H1 (cell line): Measurements from ENCODE around the gene DOK3.

Experiments
- ASH2L ChIP-seq: fragments of 200-600, 300-600 bp; sonication (generic); IDR thresholded peaks from one replicate; pipeline ENCODE4 v1.7.1; 2017; ENCODE audit warnings: low read length
- EZH2 ChIP-seq: fragments of 200-600 bp; sonication (generic); IDR thresholded peaks from 2 replicates; pipeline ENCODE4 v1.7.1; 2012; ENCODE audit warnings: low read depth, mild to moderate bottlenecking, moderate library complexity, low read length, inconsistent platforms; ENCODE audit not compliant: severe bottlenecking
- JUN ChIP-seq: IDR thresholded peaks from 2 replicates; pipeline ENCODE4 v1.6.1; 2011; ENCODE audit warnings: low read depth, mild to moderate bottlenecking, improper control_type of control experiment, low read length
- PHF8 ChIP-seq: fragments of 200-600 bp; sonication (generic); conservative IDR thresholded peaks from 2 replicates; pipeline ENCODE4 v1.7.1; 2012; ENCODE audit warnings: low read depth, mild to moderate bottlenecking, inconsistent platforms, low read length, moderate library complexity
- POLR2A ChIP-seq, 2 experiments: IDR thresholded peaks; 1 replicate in 1 of 2; 2 replicates in 1 of 2; pipeline ENCODE4 v1.6.1; 2011; ENCODE audit warnings: low read depth in 2 of 2, low read length in 2 of 2, mild to moderate bottlenecking in 2 of 2; ENCODE audit errors: control extremely low read depth in 1 of 2
- POLR2AphosphoS5 ChIP-seq: IDR thresholded peaks from 2 replicates; pipeline ENCODE4 v1.6.1; 2011; ENCODE audit warnings: low read depth, low read length
- RFX5 ChIP-seq: IDR thresholded peaks from 2 replicates; pipeline ENCODE4 v1.6.1; 2011; ENCODE audit warnings: low read depth, low read length, improper control_type of control experiment, borderline replicate concordance
- TF ChIP-seq, protein P1 (sequence below), 3 experiments: IDR thresholded peaks; 1 replicate in 2 of 3; 2 replicates in 1 of 3; pipeline versions ENCODE4 v1.5.1 to v1.6.1; 2011; ENCODE audit warnings: low read length in 3 of 3, mild to moderate bottlenecking in 3 of 3, inconsistent platforms in 2 of 3, low read depth in 1 of 3, moderate library complexity in 1 of 3; ENCODE audit not compliant: insufficient read depth in 1 of 3; ENCODE audit errors: control extremely low read depth in 1 of 3
- TF ChIP-seq, protein P2 (sequence below): IDR thresholded peaks from 2 replicates; pipeline ENCODE4 v1.6.1; 2012; ENCODE audit warnings: inconsistent platforms
- TF ChIP-seq, protein P3 (sequence below): IDR thresholded peaks from 2 replicates; pipeline ENCODE4 v1.6.1; 2011; ENCODE audit warnings: low read depth, mild to moderate bottlenecking, low read length; ENCODE audit not compliant: insufficient read depth

- TF ChIP-seq POLR2AphosphoS5 (no peak), POLR2A (IDR thresholded peaks at IDR 0.05; ENCODE audit: control extremely low read depth in 1 of 2, low read depth in 2 of 2, low read length in 2 of 2) (no peak), EZH2 (no peak), ASH2L (no peak), PHF8 (no peak), RFX5 (no peak), JUN (no peak)
- TF ChIP-seq, protein P1, sequence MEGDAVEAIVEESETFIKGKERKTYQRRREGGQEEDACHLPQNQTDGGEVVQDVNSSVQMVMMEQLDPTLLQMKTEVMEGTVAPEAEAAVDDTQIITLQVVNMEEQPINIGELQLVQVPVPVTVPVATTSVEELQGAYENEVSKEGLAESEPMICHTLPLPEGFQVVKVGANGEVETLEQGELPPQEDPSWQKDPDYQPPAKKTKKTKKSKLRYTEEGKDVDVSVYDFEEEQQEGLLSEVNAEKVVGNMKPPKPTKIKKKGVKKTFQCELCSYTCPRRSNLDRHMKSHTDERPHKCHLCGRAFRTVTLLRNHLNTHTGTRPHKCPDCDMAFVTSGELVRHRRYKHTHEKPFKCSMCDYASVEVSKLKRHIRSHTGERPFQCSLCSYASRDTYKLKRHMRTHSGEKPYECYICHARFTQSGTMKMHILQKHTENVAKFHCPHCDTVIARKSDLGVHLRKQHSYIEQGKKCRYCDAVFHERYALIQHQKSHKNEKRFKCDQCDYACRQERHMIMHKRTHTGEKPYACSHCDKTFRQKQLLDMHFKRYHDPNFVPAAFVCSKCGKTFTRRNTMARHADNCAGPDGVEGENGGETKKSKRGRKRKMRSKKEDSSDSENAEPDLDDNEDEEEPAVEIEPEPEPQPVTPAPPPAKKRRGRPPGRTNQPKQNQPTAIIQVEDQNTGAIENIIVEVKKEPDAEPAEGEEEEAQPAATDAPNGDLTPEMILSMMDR (IDR thresholded peaks at IDR 0.05; ENCODE audit: control extremely low read depth in 1 of 3, insufficient read depth in 1 of 3, low read depth in 1 of 3, low read length in 3 of 3), result no peak
- TF ChIP-seq, protein P2, sequence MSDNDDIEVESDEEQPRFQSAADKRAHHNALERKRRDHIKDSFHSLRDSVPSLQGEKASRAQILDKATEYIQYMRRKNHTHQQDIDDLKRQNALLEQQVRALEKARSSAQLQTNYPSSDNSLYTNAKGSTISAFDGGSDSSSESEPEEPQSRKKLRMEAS, result no peak
- TF ChIP-seq, protein P3, sequence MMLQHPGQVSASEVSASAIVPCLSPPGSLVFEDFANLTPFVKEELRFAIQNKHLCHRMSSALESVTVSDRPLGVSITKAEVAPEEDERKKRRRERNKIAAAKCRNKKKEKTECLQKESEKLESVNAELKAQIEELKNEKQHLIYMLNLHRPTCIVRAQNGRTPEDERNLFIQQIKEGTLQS, result no peak
Measured at GRCh38 chr5:177547736-177548135, 38.1 kb upstream of the DOK3 start.
